ENCODE data around the gene FBXL12.

- TF ChIP-seq RAD21 (conservative IDR thresholded peaks at IDR 0.05 in 1 of 2, IDR thresholded peaks at IDR 0.05 in 1 of 2) (no peak), EP300 (IDR thresholded peaks at IDR 0.05) (no peak), POLR2A (IDR thresholded peaks at IDR 0.05; ENCODE audit: low read length) (no peak), FOSB (CRISPR knock-in tag; IDR thresholded peaks at IDR 0.05) (no peak), CEBPB (IDR thresholded peaks at IDR 0.05) (no peak), PHF8 (IDR thresholded peaks at IDR 0.05; ENCODE audit: borderline replicate concordance, low read depth) (no peak), EHF (CRISPR knock-in tag; IDR thresholded peaks at IDR 0.05) (no peak), JUN (IDR thresholded peaks at IDR 0.05) (no peak), NFE2L2 (conservative IDR thresholded peaks at IDR 0.05; ENCODE audit: low read length) (no peak), RFX5 (IDR thresholded peaks at IDR 0.05) (no peak)
- TF ChIP-seq, protein P1, sequence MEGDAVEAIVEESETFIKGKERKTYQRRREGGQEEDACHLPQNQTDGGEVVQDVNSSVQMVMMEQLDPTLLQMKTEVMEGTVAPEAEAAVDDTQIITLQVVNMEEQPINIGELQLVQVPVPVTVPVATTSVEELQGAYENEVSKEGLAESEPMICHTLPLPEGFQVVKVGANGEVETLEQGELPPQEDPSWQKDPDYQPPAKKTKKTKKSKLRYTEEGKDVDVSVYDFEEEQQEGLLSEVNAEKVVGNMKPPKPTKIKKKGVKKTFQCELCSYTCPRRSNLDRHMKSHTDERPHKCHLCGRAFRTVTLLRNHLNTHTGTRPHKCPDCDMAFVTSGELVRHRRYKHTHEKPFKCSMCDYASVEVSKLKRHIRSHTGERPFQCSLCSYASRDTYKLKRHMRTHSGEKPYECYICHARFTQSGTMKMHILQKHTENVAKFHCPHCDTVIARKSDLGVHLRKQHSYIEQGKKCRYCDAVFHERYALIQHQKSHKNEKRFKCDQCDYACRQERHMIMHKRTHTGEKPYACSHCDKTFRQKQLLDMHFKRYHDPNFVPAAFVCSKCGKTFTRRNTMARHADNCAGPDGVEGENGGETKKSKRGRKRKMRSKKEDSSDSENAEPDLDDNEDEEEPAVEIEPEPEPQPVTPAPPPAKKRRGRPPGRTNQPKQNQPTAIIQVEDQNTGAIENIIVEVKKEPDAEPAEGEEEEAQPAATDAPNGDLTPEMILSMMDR (IDR thresholded peaks at IDR 0.05), result no peak
Measured at GRCh38 chr19:9797871-9798270, 21.0 kb downstream of the FBXL12 start.
